Ectodermal cell (in vitro differentiated cells): Measurements from ENCODE around the gene POGLUT3.

ENCODE experiments used
- H3K27ac ChIP-seq: 2 replicates; pipeline ENCODE4 v1.7.0; 2013; ENCODE audit warnings: mild to moderate bottlenecking, low read depth, low read length; ENCODE audit not compliant: insufficient read depth, poor library complexity, severe bottlenecking
- H3K27me3 ChIP-seq: 2 replicates; pipeline ENCODE4 v1.7.0; 2013; ENCODE audit warnings: mild to moderate bottlenecking, low read length; ENCODE audit not compliant: insufficient read depth, control insufficient read depth, poor library complexity, severe bottlenecking
- H3K36me3 ChIP-seq: one replicate; pipeline ENCODE4 v1.7.0; 2013; ENCODE audit warnings: low read length; ENCODE audit not compliant: control insufficient read depth, insufficient read depth
- H3K4me1 ChIP-seq: one replicate; pipeline ENCODE4 v1.7.0; 2013; ENCODE audit warnings: low read length; ENCODE audit not compliant: control insufficient read depth, insufficient read depth
- H3K4me3 ChIP-seq: 2 replicates; pipeline ENCODE4 v1.7.0; 2013; ENCODE audit warnings: low read depth, low read length, control low read depth; ENCODE audit not compliant: insufficient read depth
- H3K9me3 ChIP-seq: 2 replicates; pipeline ENCODE4 v1.7.0; 2013; ENCODE audit warnings: mild to moderate bottlenecking, low read length, moderate library complexity; ENCODE audit not compliant: control insufficient read depth
- WGBS, 2 experiments: methylation state at CpG; one replicate each; pipeline ENCODE4 v1.1.7; 2013; ENCODE audit warnings: missing lambda C conversion rate in 2 of 2; 5-methylcytosine and 5-hydroxymethylcytosine counted together

The POGLUT3 gene

GRCh38 chr11:108501396-108501795, 3.2 kb upstream of the POGLUT3 start:
- 92 to 93% methylated on average over 3 to 5 of the region's 5 CpGs for WGBS, 2 experiments

GRCh38 chr11:108500721-108501120, 2.5 kb upstream of the POGLUT3 start:
- no peak overlapping the region for H3K27ac ChIP-seq
- H3K36me3 ChIP-seq: no peaks in the 10 kb centered on the region
- peaks cover 9% of the 10 kb centered on the region for H3K27me3 ChIP-seq
- no peaks in the 10 kb centered on the region for H3K4me1 ChIP-seq
- no peak overlapping the region for H3K4me3 ChIP-seq
- WGBS, 2 experiments: 77 to 88% methylated on average over 2 of the region's 2 CpGs
- H3K9me3 ChIP-seq: no peaks in the 10 kb centered on the region

More at GRCh38 chr11:108501396-108501795, 3.2 kb upstream of the POGLUT3 start:
- Histone ChIP-seq H3K36me3 (no peaks in the 10 kb centered on the region), H3K4me1 (no peaks in the 10 kb centered on the region), H3K4me3 (no peak overlapping the region), H3K27me3 (peaks cover 9% of the 10 kb centered on the region), H3K9me3 (no peaks in the 10 kb centered on the region), H3K27ac (no peak overlapping the region)

DNA sequence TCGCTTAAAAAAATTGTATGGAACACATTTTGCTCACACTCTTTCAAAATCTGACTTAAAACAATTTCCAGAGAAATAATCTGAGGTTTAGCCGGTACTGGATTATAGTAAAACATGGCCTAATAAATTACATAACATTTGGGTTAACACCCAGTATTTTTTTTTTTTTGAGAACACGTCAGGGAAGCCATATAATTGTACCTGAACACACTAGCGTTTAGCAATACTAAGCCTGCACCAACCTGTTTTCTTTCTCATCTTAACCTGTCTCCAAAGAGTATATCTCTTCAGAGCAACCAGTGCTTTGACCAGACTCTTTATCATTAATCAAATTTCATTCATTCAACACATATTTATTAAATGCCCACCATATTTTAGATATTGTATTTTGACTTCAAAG, 2.0 kb upstream of the POGLUT3 start:
- Histone ChIP-seq H3K9me3 (no peaks in the 10 kb centered on the region), H3K27me3 (peaks cover 9% of the 10 kb centered on the region), H3K4me1 (no peaks in the 10 kb centered on the region), H3K36me3 (no peaks in the 10 kb centered on the region), H3K4me3 (no peak overlapping the region), H3K27ac (no peak overlapping the region)
- WGBS, 2 experiments: 93 to 95% methylated on average over 4 of the region's 4 CpGs

- H3K4me3 ChIP-seq: peak overlapping the region; percentile 74
- no peaks in the 10 kb centered on the region for H3K36me3 ChIP-seq
- H3K4me1 ChIP-seq: no peaks in the 10 kb centered on the region
- no peaks in the 10 kb centered on the region for H3K9me3 ChIP-seq
- H3K27me3 ChIP-seq: peaks cover 9% of the 10 kb centered on the region
- H3K27ac ChIP-seq: no peak overlapping the region
- 91% methylated on average over 27 of the region's 29 CpGs for WGBS, 2 experiments
Measured at GRCh38 chr11:108498816-108499408, 728 bp upstream of the POGLUT3 start.

DNA sequence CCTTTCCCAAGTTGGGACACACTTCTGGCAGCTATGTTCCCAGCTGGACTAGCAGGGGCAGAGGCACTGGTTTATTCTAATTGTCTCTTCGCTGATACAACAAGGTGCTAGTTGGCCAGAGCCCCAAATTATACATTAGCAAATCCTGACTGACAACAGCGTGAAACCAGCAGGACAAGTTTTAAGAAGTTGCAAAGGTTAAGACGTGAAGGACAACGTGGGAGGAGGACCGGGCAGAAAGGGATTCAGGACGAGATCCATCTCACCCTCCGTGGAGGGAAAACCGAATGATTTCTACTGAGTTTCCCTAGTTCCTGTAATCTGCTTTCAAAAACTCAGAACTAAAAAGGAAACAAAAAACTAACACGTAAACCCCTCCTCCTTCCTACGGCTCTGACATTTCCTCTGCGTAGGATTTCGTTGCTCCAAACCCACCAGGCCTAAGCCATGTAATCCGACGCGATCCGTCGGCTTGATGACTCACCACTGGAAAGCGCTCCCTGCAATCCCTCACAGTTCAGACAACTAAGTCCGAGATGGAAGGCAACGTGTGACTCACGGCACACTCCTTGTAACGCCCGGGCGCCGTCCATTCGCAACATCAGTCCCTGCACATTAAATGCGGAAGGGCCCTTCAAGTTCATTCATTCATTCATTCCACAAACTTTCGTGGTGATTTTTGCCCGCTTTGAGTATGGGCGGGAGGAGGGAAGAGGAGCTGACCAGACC, 703 bp downstream of the POGLUT3 start:
- Histone ChIP-seq H3K36me3 (no peaks in the 10 kb centered on the region), H3K27ac (peak overlapping the region; percentile 58), H3K4me3 (peak overlapping the region; percentile 74), H3K27me3 (peaks cover 9% of the 10 kb centered on the region), H3K4me1 (no peaks in the 10 kb centered on the region), H3K9me3 (no peaks in the 10 kb centered on the region)
- WGBS, 2 experiments: 4% methylated on average over 30 of the region's 30 CpGs

- H3K36me3 ChIP-seq: no peaks in the 10 kb centered on the region
- H3K27me3 ChIP-seq: peaks cover 9% of the 10 kb centered on the region
- H3K4me1 ChIP-seq: no peaks in the 10 kb centered on the region
- 90 to 93% methylated on average over 7 of the region's 7 CpGs for WGBS, 2 experiments
- H3K9me3 ChIP-seq: no peaks in the 10 kb centered on the region
- no peak overlapping the region for H3K4me3 ChIP-seq
- H3K27ac ChIP-seq: no peak overlapping the region
Measured at GRCh38 chr11:108496643-108497256, 1.4 kb downstream of the POGLUT3 start.

DNA sequence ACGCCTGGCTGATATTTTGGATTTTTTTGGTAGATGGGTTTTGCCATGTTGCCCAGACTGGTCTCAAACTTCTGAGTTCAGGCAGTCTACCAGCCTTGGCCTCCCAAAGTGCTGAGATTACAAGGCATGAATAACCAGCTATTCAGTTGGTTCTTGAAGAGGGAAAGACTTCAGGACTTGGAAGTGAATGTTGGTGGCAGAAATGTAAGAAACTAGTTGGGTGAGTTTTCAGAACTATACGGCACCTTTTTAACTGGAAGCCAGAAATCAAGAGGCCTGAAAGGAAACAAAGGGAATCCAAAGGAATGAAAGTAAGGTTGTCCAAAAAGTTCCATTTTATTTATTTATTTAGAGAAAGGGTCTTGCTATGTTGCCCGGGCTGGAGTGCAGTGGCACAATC, 2.9 kb downstream of the POGLUT3 start:
- 86 to 94% methylated on average over 3 of the region's 3 CpGs for WGBS, 2 experiments

GRCh38 chr11:108494182-108494581, 4.0 kb downstream of the POGLUT3 start:
- H3K36me3 ChIP-seq: no peaks in the 10 kb centered on the region
- H3K27me3 ChIP-seq: peaks cover 3% of the 10 kb centered on the region
- H3K4me3 ChIP-seq: no peak overlapping the region
- no peaks in the 10 kb centered on the region for H3K4me1 ChIP-seq
- no peak overlapping the region for H3K27ac ChIP-seq
- H3K9me3 ChIP-seq: no peaks in the 10 kb centered on the region
- WGBS, 2 experiments: 89 to 91% methylated on average over 6 of the region's 6 CpGs

More for the DNA sequence above, 2.9 kb downstream of the POGLUT3 start:
- Histone ChIP-seq H3K27ac (no peak overlapping the region), H3K9me3 (no peaks in the 10 kb centered on the region), H3K36me3 (no peaks in the 10 kb centered on the region), H3K4me3 (no peak overlapping the region), H3K27me3 (peaks cover 9% of the 10 kb centered on the region), H3K4me1 (no peaks in the 10 kb centered on the region)

GRCh38 chr11:108491936-108492335, 6.2 kb downstream of the POGLUT3 start:
- 80 to 96% methylated on average over 2 of the region's 3 CpGs for WGBS, 2 experiments
- no peak overlapping the region for H3K27ac ChIP-seq
- H3K36me3 ChIP-seq: no peaks in the 10 kb centered on the region
- no peaks in the 10 kb centered on the region for H3K4me1 ChIP-seq
- H3K4me3 ChIP-seq: no peak overlapping the region
- no peaks in the 10 kb centered on the region for H3K9me3 ChIP-seq
- H3K27me3 ChIP-seq: no peaks in the 10 kb centered on the region

- no peaks in the 10 kb centered on the region for H3K27me3 ChIP-seq
- H3K4me1 ChIP-seq: no peaks in the 10 kb centered on the region
- WGBS, 2 experiments: 92 to 94% methylated on average over 3 of the region's 3 CpGs
- H3K4me3 ChIP-seq: no peak overlapping the region
- H3K27ac ChIP-seq: no peak overlapping the region
- H3K9me3 ChIP-seq: no peaks in the 10 kb centered on the region
- H3K36me3 ChIP-seq: peaks cover 5% of the 10 kb centered on the region
Measured at GRCh38 chr11:108486828-108487227, 11.4 kb downstream of the POGLUT3 start.
